PC-9 (cell line): ENCODE measurements around the gene PGBD4. TPM values are rescaled to one million over a fixed set of nuclear protein-coding genes. Genes with fewer than 3 reads are reported as not detected.
"Not testable (repeated sequence)": the region's sequence is repeated elsewhere in the genome, so short reads cannot be mapped to it uniquely, and the experiment has no call there.

Experiments
- BruUV-seq: library from RNA; stranded (reverse); fragments of 400-500 nt; replicated peaks from 2 replicates; lab custom pipeline; 2021; lab: Mats Ljungman, UMichigan
- CTCF ChIA-PET: fragments of 300-600 bp; sonication (Branson Sonifier 250); formaldehyde crosslinking; loops from one replicate; lab custom pipeline; 2022; ENCODE audit warnings: antibody characterized with exemption; lab: Charles Lee
- POLR2A ChIA-PET: fragments of 300-600 bp; sonication (Branson Sonifier 250); formaldehyde crosslinking; loops from one replicate; lab custom pipeline; 2022; ENCODE audit warnings: antibody characterized with exemption; ENCODE audit not compliant: unreplicated experiment; lab: Charles Lee
- DNase-seq, 2 experiments: peaks; one replicate each; pipeline versions ENCODE4 v3.0.0 to v3.0.0-alpha.2; 2015 to 2022; ENCODE audit warnings: mixed read lengths in 1 of 2
- H2AFZ ChIP-seq: fragments of 200-600 bp; sonication (generic); 2 replicates; pipeline ENCODE4 v1.8.1; 2017; ENCODE audit warnings: antibody characterized with exemption
- H3F3A ChIP-seq: fragments of 200-600 bp; sonication (generic); 2 replicates; pipeline ENCODE4 v1.8.1; 2017; ENCODE audit warnings: antibody characterized with exemption, mild to moderate bottlenecking, low read depth; ENCODE audit not compliant: insufficient read depth
- H3K27ac ChIP-seq: fragments of 200-600 bp; sonication (generic); 2 replicates; pipeline ENCODE4 v1.6.1; 2016; ENCODE audit warnings: mixed run types
- H3K27me3 ChIP-seq: fragments of 200-600 bp; sonication (generic); 2 replicates; pipeline ENCODE4 v1.6.1; 2016; ENCODE audit warnings: low read depth, mixed run types; ENCODE audit not compliant: insufficient read depth
- H3K36me3 ChIP-seq: fragments of 200-600 bp; sonication (generic); 2 replicates; pipeline ENCODE4 v1.6.1; 2016; ENCODE audit warnings: low read depth, mixed run types
- H3K4me1 ChIP-seq: fragments of 200-600 bp; sonication (generic); replicated peaks from 2 replicates; pipeline ENCODE4 v1.6.1; 2016; ENCODE audit warnings: mixed run types; ENCODE audit not compliant: insufficient read depth
- H3K4me2 ChIP-seq: fragments of 200-600 bp; sonication (generic); 2 replicates; pipeline ENCODE4 v1.6.1; 2017; ENCODE audit warnings: mixed run types
- H3K4me3 ChIP-seq: fragments of 200-600 bp; sonication (generic); 2 replicates; pipeline ENCODE4 v1.6.1; 2016; ENCODE audit warnings: mixed run types
- H3K79me2 ChIP-seq: fragments of 200-600 bp; sonication (generic); 2 replicates; pipeline ENCODE4 v1.6.1; 2017; ENCODE audit warnings: low read depth, mixed run types
- H3K9me2 ChIP-seq: fragments of 200-600 bp; sonication (generic); 2 replicates; pipeline ENCODE4 v1.8.1; 2017; ENCODE audit warnings: mild to moderate bottlenecking; ENCODE audit not compliant: insufficient read depth
- H3K9me3 ChIP-seq: fragments of 200-600 bp; sonication (generic); 2 replicates; pipeline ENCODE4 v1.8.1; 2016; ENCODE audit warnings: low read depth; ENCODE audit not compliant: insufficient read depth
- H4K20me1 ChIP-seq: fragments of 200-600 bp; sonication (generic); 2 replicates; pipeline ENCODE4 v1.8.1; 2017; ENCODE audit not compliant: insufficient read depth
- CTCF ChIP-seq: fragments of 200-600 bp; sonication (generic); conservative IDR thresholded peaks from 2 replicates; pipeline ENCODE4 v1.6.1; 2017; ENCODE audit warnings: mixed run types, antibody characterized with exemption, mild to moderate bottlenecking, moderate library complexity
- EZH2 ChIP-seq: fragments of 200-600 bp; sonication (generic); IDR thresholded peaks from 2 replicates; pipeline ENCODE4 v1.8.0; 2017; ENCODE audit warnings: antibody characterized with exemption, low read depth
- intact Hi-C: fragments of 100-400 bp; cut with micrococcal nuclease; formaldehyde crosslinking; loops from one replicate; pipeline ENCODE4 v1.10.0; 2022; ENCODE audit not compliant: unreplicated experiment
- total RNA-seq: library from RNA; stranded (reverse); gene quantifications from 2 replicates; pipeline ENCODE4 v1.2.3, GENCODE V29; 2021

PGBD4 gene
- total RNA-seq, 1 experiment from 2014 or later: 2.0 TPM

GRCh38 chr15:34119291-34119690, 17.4 kb downstream of the PGBD4 start:
- Histone ChIP-seq H3K4me2 (no peak overlapping the region), H3F3A (no peaks in the 10 kb centered on the region), H3K36me3 (no peaks in the 10 kb centered on the region), H2AFZ (no peak overlapping the region), H4K20me1 (no peaks in the 10 kb centered on the region), H3K4me1 (no peaks in the 10 kb centered on the region), H3K9me2 (no peaks in the 10 kb centered on the region), H3K9me3 (no peaks in the 10 kb centered on the region), H3K79me2 (no peaks in the 10 kb centered on the region), H3K27me3 (no peaks in the 10 kb centered on the region), H3K4me3 (no peak overlapping the region), H3K27ac (no peak overlapping the region)
- intact Hi-C loops: no loop called here
- TF ChIP-seq EZH2 (no peak), CTCF (no peak)
- ChIA-PET POLR2A (interaction anchor here (0.7 kb wide), 1 partner anchor 626 kb away, joined by 8 read pairs; no protein-coding TSS in a partner anchor), CTCF (interaction anchor here (0.5 kb wide), 1 partner anchor 87 kb away, joined by 4 read pairs; no protein-coding TSS in a partner anchor)
- no peak for DNase-seq
- no TSS peak for BruUV-seq

- H2AFZ ChIP-seq, H3K9me3 ChIP-seq, DNase-seq, H3K4me3 ChIP-seq, H3F3A ChIP-seq, H3K27me3 ChIP-seq, H3K4me1 ChIP-seq, intact Hi-C loops, CTCF ChIA-PET, POLR2A ChIA-PET, H3K36me3 ChIP-seq, H3K27ac ChIP-seq, BruUV-seq, H3K79me2 ChIP-seq, H3K9me2 ChIP-seq, H4K20me1 ChIP-seq, H3K4me2 ChIP-seq: not testable (repeated sequence)
Observed at GRCh38 chr15:34120420-34120819, 18.5 kb downstream of the PGBD4 start.

GRCh38 chr15:34121786-34122185, 19.9 kb downstream of the PGBD4 start:
- H3K79me2 ChIP-seq, H3K4me1 ChIP-seq, H3K36me3 ChIP-seq, DNase-seq, H4K20me1 ChIP-seq, POLR2A ChIA-PET, intact Hi-C loops, H3K9me2 ChIP-seq, CTCF ChIA-PET, H3K4me3 ChIP-seq, H3F3A ChIP-seq, H3K9me3 ChIP-seq, H3K4me2 ChIP-seq, H2AFZ ChIP-seq, H3K27ac ChIP-seq, H3K27me3 ChIP-seq, BruUV-seq: not testable (repeated sequence)

DNA sequence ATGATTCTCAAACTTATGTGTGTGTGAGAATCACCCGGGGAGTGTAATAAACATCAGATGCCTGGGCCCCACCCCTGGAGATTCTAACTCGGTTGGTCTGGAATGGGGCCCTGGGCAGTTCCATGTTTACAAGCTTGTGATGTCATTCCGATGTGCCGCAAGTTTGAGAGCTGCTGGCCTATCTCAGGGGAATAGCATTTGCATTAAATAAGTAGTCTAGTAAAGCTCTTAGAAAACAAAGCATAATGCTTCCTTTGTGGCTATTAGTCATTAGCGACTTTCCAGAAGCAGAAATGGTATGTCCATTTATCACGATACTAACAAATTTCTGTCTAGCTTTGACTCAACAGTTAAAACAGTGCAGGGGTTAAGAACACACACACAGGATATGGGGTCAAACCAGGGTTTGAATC, 20.9 kb downstream of the PGBD4 start:
- H3K9me3 ChIP-seq: no peaks in the 10 kb centered on the region
- no peak for DNase-seq
- H3K27me3 ChIP-seq: no peaks in the 10 kb centered on the region
- no peaks in the 10 kb centered on the region for H3K36me3 ChIP-seq
- no peaks in the 10 kb centered on the region for H3K9me2 ChIP-seq
- no peak overlapping the region for H3K4me3 ChIP-seq
- no peak for TF ChIP-seq EZH2
- TF ChIP-seq CTCF: no peak
- no TSS peak for BruUV-seq
- POLR2A ChIA-PET: no interaction called here
- H4K20me1 ChIP-seq: no peaks in the 10 kb centered on the region
- no peak overlapping the region for H2AFZ ChIP-seq
- CTCF ChIA-PET: interaction anchor here (0.7 to 1.1 kb wide), 2 partner anchors 13 to 86 kb away, joined by 3 read pairs; no protein-coding TSS in a partner anchor
- H3K4me2 ChIP-seq: no peak overlapping the region
- H3F3A ChIP-seq: no peaks in the 10 kb centered on the region
- no peak overlapping the region for H3K27ac ChIP-seq
- H3K79me2 ChIP-seq: no peaks in the 10 kb centered on the region
- no peaks in the 10 kb centered on the region for H3K4me1 ChIP-seq
- intact Hi-C loops: no loop called here
